NCI-H2227 treated with DMSO at 0.1 percent for 48 hours (cell line): ENCODE data around the gene PRR15.

ENCODE experiments used
- DNase-seq: peaks from one replicate; lab custom pipeline; 2025; lab: John Stamatoyannopoulos, UW

Gene PRR15

DNA sequence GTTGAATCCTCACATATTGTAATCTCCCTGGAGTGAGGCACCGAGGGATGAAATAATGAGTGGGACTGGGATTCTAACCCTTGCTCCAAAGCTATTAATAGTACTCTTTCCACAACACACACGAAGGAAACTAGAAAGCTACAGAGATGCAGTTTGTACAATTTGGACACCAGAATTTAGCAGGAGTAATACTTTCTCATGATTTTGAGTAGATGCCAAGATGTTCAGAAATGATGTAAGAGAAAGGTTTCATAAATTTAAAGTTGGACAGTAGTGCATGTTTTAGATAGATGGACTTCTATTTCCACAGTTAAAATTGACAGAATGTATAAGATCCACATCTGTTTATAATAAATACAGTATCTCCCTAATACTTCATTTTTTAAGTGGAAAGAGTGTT, 46.5 kb downstream of the PRR15 start:
- no peak for DNase-seq

- DNase-seq: no peak
Observed at GRCh38 chr7:29611941-29612544, 48.4 kb downstream of the PRR15 start.

- no peak for DNase-seq
Observed at GRCh38 chr7:29612596-29612995, 49.0 kb downstream of the PRR15 start.

GRCh38 chr7:29613100-29613499, 49.5 kb downstream of the PRR15 start:
- no peak for DNase-seq

GRCh38 chr7:29614229-29614628, 50.6 kb downstream of the PRR15 start:
- no peak for DNase-seq
